H9 (cell line): ENCODE data around the gene TRIM37. TPM values are rescaled to one million over a fixed set of nuclear protein-coding genes. Genes with fewer than 3 reads are reported as not detected.

Source experiments
- DNase-seq: peaks from one replicate; pipeline ENCODE4 v3.0.0-alpha.2; 2017
- H2AFZ ChIP-seq: one replicate; pipeline ENCODE4 v1.6.1; 2013; ENCODE audit warnings: mild to moderate bottlenecking, low read length, control low read depth, moderate library complexity
- H2AK5ac ChIP-seq: 2 replicates; pipeline ENCODE4 v1.6.1; 2013; ENCODE audit warnings: low read length, control low read depth, mixed read lengths; ENCODE audit not compliant: insufficient read length
- H2BK120ac ChIP-seq: one replicate; pipeline ENCODE4 v1.6.1; 2013; ENCODE audit warnings: low read depth, mild to moderate bottlenecking, low read length, control low read depth, inconsistent platforms; ENCODE audit not compliant: poor library complexity, severe bottlenecking
- H2BK12ac ChIP-seq: 2 replicates; pipeline ENCODE4 v1.6.1; 2013; ENCODE audit warnings: low read length, control low read depth, mixed read lengths, low read depth; ENCODE audit not compliant: insufficient read length
- H2BK15ac ChIP-seq: 2 replicates; pipeline ENCODE4 v1.6.1; 2013; ENCODE audit warnings: low read depth, low read length, control low read depth
- H2BK20ac ChIP-seq: one replicate; pipeline ENCODE4 v1.6.1; 2013; ENCODE audit warnings: low read depth, mild to moderate bottlenecking, low read length, control low read depth, inconsistent platforms; ENCODE audit not compliant: poor library complexity, severe bottlenecking
- H2BK5ac ChIP-seq: 2 replicates; pipeline ENCODE4 v1.6.1; 2013; ENCODE audit warnings: low read length, control low read depth, mixed read lengths; ENCODE audit not compliant: insufficient read length
- H3K14ac ChIP-seq: 2 replicates; pipeline ENCODE4 v1.6.1; 2013; ENCODE audit warnings: low read length, control low read depth; ENCODE audit not compliant: insufficient read depth
- H3K18ac ChIP-seq: 2 replicates; pipeline ENCODE4 v1.6.1; 2013; ENCODE audit warnings: low read depth, mild to moderate bottlenecking, mixed read lengths, low read length, control low read depth; ENCODE audit not compliant: insufficient read length
- H3K23ac ChIP-seq: 2 replicates; pipeline ENCODE4 v1.6.1; 2013; ENCODE audit warnings: low read length, control low read depth, mixed read lengths, low read depth; ENCODE audit not compliant: insufficient read length
- H3K23me2 ChIP-seq: 2 replicates; pipeline ENCODE4 v1.6.1; 2013; ENCODE audit warnings: low read depth, mild to moderate bottlenecking, mixed read lengths, low read length, control low read depth; ENCODE audit not compliant: insufficient read length, poor library complexity, severe bottlenecking
- H3K27ac ChIP-seq: 2 replicates; pipeline ENCODE4 v1.5.1; 2013; ENCODE audit warnings: low read length, control low read depth, mixed read lengths, low read depth; ENCODE audit not compliant: insufficient read length
- H3K27me3 ChIP-seq: 2 replicates; pipeline ENCODE4 v1.6.1; 2013; ENCODE audit warnings: low read length, control low read depth, inconsistent platforms; ENCODE audit not compliant: insufficient read depth
- H3K4ac ChIP-seq: 2 replicates; pipeline ENCODE4 v1.6.1; 2013; ENCODE audit warnings: low read depth, mild to moderate bottlenecking, control low read depth, inconsistent platforms, low read length, moderate library complexity
- H3K4me1 ChIP-seq: 2 replicates; pipeline ENCODE4 v1.6.1; 2013; ENCODE audit warnings: low read length, control low read depth, inconsistent platforms; ENCODE audit not compliant: insufficient read depth
- H3K4me2 ChIP-seq: 2 replicates; pipeline ENCODE4 v1.6.1; 2013; ENCODE audit warnings: low read length, control low read depth, mixed read lengths; ENCODE audit not compliant: insufficient read length, insufficient read depth
- H3K56ac ChIP-seq: 2 replicates; pipeline ENCODE4 v1.6.1; 2013; ENCODE audit warnings: low read depth, mild to moderate bottlenecking, mixed read lengths, low read length, control low read depth; ENCODE audit not compliant: insufficient read length
- H3K79me1 ChIP-seq: 2 replicates; pipeline ENCODE4 v1.6.1; 2013; ENCODE audit warnings: low read depth, mild to moderate bottlenecking, moderate library complexity, low read length, control low read depth, inconsistent platforms; ENCODE audit not compliant: insufficient read depth, poor library complexity, severe bottlenecking
- H3K79me2 ChIP-seq: 2 replicates; pipeline ENCODE4 v1.6.1; 2013; ENCODE audit warnings: low read length, control low read depth, inconsistent platforms; ENCODE audit not compliant: insufficient read depth
- H3K9ac ChIP-seq: 2 replicates; pipeline ENCODE4 v1.6.1; 2013; ENCODE audit warnings: low read length, control low read depth, mixed read lengths; ENCODE audit not compliant: insufficient read length; ENCODE audit errors: extremely low read depth
- H3K9me3 ChIP-seq: one replicate; pipeline ENCODE4 v1.6.1; 2013; ENCODE audit warnings: low read depth, low read length, inconsistent platforms; ENCODE audit not compliant: control insufficient read depth
- H3T11ph ChIP-seq: one replicate; pipeline ENCODE4 v1.6.1; 2013; ENCODE audit warnings: mild to moderate bottlenecking, low read length, control low read depth, inconsistent platforms
- H4K20me1 ChIP-seq: one replicate; pipeline ENCODE4 v1.6.1; 2013; ENCODE audit not compliant: control insufficient read depth, insufficient read length, insufficient read depth
- H4K5ac ChIP-seq: 2 replicates; pipeline ENCODE4 v1.6.1; 2013; ENCODE audit warnings: low read depth, mild to moderate bottlenecking, mixed read lengths, low read length, control low read depth; ENCODE audit not compliant: insufficient read length
- H4K8ac ChIP-seq: replicated peaks from 2 replicates; pipeline ENCODE4 v1.6.1; 2013; ENCODE audit warnings: low read length, control low read depth, mixed read lengths, low read depth; ENCODE audit not compliant: insufficient read length
- H4K91ac ChIP-seq: 2 replicates; pipeline ENCODE4 v1.6.1; 2013; ENCODE audit warnings: low read depth, mild to moderate bottlenecking, moderate library complexity, mixed read lengths, low read length, control low read depth; ENCODE audit not compliant: insufficient read length
- H3K27ac Mint-ChIP-seq, 3 experiments: 2 replicates in 2 of 3; 3 replicates in 1 of 3; pipeline ENCODE4 v1.8.0; 2020 to 2021; ENCODE audit warnings: mixed read lengths in 3 of 3, mild to moderate bottlenecking in 1 of 3, moderate library complexity in 1 of 3
- H3K27me3 Mint-ChIP-seq: 2 replicates; pipeline ENCODE4 v1.8.0; 2021; ENCODE audit warnings: low read depth, mild to moderate bottlenecking, moderate library complexity, mixed read lengths
- H3K36me3 Mint-ChIP-seq, 3 experiments: 2 replicates in 2 of 3; 3 replicates in 1 of 3; pipeline ENCODE4 v1.8.0; 2020 to 2021; ENCODE audit warnings: low read depth in 3 of 3, mixed read lengths in 3 of 3; ENCODE audit not compliant: insufficient read depth in 1 of 3
- H3K4me1 Mint-ChIP-seq, 2 experiments: 2 replicates each; pipeline ENCODE4 v1.8.0; 2020; ENCODE audit warnings: mixed read lengths in 2 of 2
- H3K4me3 Mint-ChIP-seq, 2 experiments: 2 replicates in 1 of 2; 3 replicates in 1 of 2; pipeline ENCODE4 v1.8.0; 2020 to 2021; ENCODE audit warnings: mild to moderate bottlenecking in 2 of 2, mixed read lengths in 2 of 2, moderate library complexity in 1 of 2
- H3K9me3 Mint-ChIP-seq, 2 experiments: 2 replicates in 1 of 2; 3 replicates in 1 of 2; pipeline ENCODE4 v1.8.0; 2020; ENCODE audit warnings: mild to moderate bottlenecking in 2 of 2, mixed read lengths in 2 of 2, moderate library complexity in 1 of 2
- WGBS: extraction: QIAGEN DNeasy Blood & Tissue Kit; methylation state at CpG from one replicate; pipeline ENCODE4 v1.1.7; 2013; ENCODE audit warnings: missing lambda C conversion rate, low lambda C conversion rate, mixed read lengths; ENCODE audit not compliant: insufficient read length; ENCODE audit errors: extremely low coverage; 5-methylcytosine and 5-hydroxymethylcytosine counted together
- total RNA-seq: library from RNA; stranded (reverse); gene quantifications from 2 replicates; pipeline ENCODE4 v1.2.1, GENCODE V29; 2021
- TF ChIP-seq, protein P1 (sequence below): fragments of 200-600 bp; sonication (generic); conservative IDR thresholded peaks from 3 replicates; pipeline ENCODE4 v1.8.0; 2021; ENCODE audit warnings: antibody characterized with exemption, mild to moderate bottlenecking

TRIM37 gene
- total RNA-seq, 1 experiment from 2014 or later: 52.1 TPM

GRCh38 chr17:59151006-59151405, 44.3 kb upstream of the TRIM37 start:
- Histone ChIP-seq H2BK20ac (no peak overlapping the region), H3K4me2 (no peak overlapping the region), H3K14ac (no peak overlapping the region), H4K91ac (no peak overlapping the region), H4K8ac (no peak overlapping the region), H3K27me3 (no peaks in the 10 kb centered on the region), H3K4me1 (no peaks in the 10 kb centered on the region), H4K20me1 (no peaks in the 10 kb centered on the region), H3K23me2 (peaks cover 5% of the 10 kb centered on the region), H2AK5ac (no peak overlapping the region), H3K79me2 (peaks cover 37% of the 10 kb centered on the region; the same call in 1 of the 2 replicates), H2BK12ac (no peak overlapping the region), H2BK5ac (no peak overlapping the region), H3K9ac (no peak overlapping the region), H3K79me1 (peaks cover 16% of the 10 kb centered on the region), H4K5ac (no peak overlapping the region), H3K56ac (no peak overlapping the region), H3K4ac (no peak overlapping the region), H2AFZ (no peak overlapping the region), H3K18ac (no peak overlapping the region), H3K23ac (no peak overlapping the region), H3T11ph (no peak overlapping the region), H3K9me3 (no peaks in the 10 kb centered on the region), H2BK120ac (no peak overlapping the region), H2BK15ac (no peak overlapping the region), H3K27ac (no peak overlapping the region)
- Mint-ChIP-seq H3K27me3 (no peaks in the 10 kb centered on the region), H3K9me3 (no peaks in the 10 kb centered on the region), H3K27ac (no peak overlapping the region), H3K4me1 (peaks cover 22 to 30% of the 10 kb centered on the region in 2 experiments), H3K4me3 (no peak overlapping the region), H3K36me3 (peaks cover 0 to 8% (median 7%) of the 10 kb centered on the region in 3 experiments; a peak in 5 of 7 replicates)
- no CpG with 5 or more reads among the region's 5 CpGs for WGBS
- TF ChIP-seq, protein P1, sequence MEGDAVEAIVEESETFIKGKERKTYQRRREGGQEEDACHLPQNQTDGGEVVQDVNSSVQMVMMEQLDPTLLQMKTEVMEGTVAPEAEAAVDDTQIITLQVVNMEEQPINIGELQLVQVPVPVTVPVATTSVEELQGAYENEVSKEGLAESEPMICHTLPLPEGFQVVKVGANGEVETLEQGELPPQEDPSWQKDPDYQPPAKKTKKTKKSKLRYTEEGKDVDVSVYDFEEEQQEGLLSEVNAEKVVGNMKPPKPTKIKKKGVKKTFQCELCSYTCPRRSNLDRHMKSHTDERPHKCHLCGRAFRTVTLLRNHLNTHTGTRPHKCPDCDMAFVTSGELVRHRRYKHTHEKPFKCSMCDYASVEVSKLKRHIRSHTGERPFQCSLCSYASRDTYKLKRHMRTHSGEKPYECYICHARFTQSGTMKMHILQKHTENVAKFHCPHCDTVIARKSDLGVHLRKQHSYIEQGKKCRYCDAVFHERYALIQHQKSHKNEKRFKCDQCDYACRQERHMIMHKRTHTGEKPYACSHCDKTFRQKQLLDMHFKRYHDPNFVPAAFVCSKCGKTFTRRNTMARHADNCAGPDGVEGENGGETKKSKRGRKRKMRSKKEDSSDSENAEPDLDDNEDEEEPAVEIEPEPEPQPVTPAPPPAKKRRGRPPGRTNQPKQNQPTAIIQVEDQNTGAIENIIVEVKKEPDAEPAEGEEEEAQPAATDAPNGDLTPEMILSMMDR: no peak
- no peak for DNase-seq
